SK-MEL-5 (cell line): ENCODE measurements around the gene YARS1. TPM values are rescaled to one million over a fixed set of nuclear protein-coding genes. Genes with fewer than 3 reads are reported as not detected.
"Not testable (repeated sequence)": the region's sequence is repeated elsewhere in the genome, so short reads cannot be mapped to it uniquely, and the experiment has no call there.

ENCODE experiments used
- DNase-seq: peaks from one replicate; pipeline ENCODE4 v3.0.0-alpha.2; 2016; ENCODE audit warnings: low read depth, low spot score
- in situ Hi-C: cut with HindIII; loops from 2 replicates; pipeline ENCODE4 v1.10.0; 2016; ENCODE audit warnings: low sequenced_read_pairs, high pct_unique_total_duplicates, low pct_unique_long_range_greater_than_20kb
- total RNA-seq: library from RNA; depleted of rRNA; stranded (reverse); fragments of >200 nt; shearing (Covaris generic); gene quantifications from 2 replicates; pipeline ENCODE4 v1.2.3, GENCODE V29; 2014

The YARS1 gene
- total RNA-seq, 1 experiment from 2014 or later: 137 TPM

DNA sequence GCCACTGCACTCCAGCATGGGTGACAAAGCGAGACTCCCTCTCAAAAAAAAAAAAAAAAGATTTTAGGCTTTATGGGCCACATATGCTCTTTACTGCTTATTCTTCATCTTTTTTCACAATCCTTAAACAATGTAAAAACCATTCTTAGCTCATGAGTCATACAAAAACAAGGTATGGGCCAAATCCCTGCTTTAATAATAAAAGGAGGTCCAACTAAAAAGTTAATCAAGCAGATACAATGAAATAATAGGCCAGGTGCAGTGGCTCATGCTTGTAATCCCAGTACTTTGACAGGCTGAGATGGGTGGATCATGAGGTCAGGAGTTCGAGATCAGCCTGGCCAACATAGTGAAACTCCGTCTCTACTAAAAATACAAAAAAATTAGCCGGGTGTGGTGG is 21.4 kb downstream of the YARS1 start:
- DNase-seq, in situ Hi-C loops: not testable (repeated sequence)

DNA sequence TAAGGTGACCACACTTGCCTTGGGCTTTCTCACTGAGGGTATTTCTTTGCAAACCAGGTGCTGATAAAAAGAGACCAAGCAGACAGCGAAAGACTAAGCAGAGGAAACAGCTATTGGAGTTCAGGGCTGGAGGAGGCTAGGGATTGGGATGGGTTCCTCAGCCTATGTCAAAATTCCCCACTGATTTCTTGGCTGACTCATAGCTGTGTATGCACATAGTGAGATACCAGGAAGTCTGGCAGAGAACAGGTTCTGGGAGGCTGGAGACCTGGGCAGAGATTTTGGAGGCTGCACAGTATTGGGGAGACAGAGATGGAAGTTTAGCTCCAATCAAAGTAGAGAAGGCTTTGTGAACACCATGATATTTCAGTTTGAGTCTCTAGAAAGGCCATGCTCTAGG is 25.3 kb downstream of the YARS1 start:
- no peak for DNase-seq

DNA sequence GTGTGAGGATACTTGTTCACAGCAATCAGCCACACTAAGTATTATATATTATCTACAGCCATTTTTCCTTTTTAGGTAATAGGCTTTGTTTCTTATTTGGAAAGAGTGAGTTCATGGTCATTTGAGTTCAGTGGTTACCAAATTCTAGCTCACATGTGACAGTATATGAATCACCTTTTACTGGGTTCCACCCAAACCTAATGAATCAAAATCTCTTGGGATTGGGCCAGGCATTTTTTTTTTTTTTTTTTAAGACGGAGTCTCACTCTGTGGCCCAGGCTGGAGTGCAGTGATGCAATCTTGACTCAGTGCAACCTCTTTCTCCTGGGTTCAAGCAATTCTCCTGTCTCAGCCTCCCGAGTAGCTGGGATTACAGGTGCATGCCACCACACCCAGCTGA is 27.8 kb downstream of the YARS1 start:
- DNase-seq, in situ Hi-C loops: not testable (repeated sequence)

More for the DNA sequence above, 25.3 kb downstream of the YARS1 start:
- in situ Hi-C loops: no loop called here

DNA sequence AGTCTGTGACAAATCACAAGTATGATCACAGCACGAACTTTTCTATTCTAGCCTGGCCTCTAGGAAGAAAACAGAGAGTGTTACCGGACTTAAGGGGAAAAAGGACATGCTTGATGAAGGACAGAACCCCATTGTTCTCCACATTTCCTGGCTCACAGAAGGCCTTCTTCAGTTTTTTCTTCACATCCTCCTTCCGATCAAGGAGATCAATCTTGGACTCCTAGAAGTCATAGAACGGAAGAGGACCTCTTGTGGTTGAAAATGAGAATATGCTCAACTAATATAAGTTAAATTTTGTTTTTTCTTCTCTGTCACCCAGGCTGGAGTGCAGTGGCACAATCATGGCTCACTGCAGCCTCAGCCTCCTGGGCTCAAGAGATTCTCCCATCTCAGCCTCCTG is 30.3 kb downstream of the YARS1 start:
- peak; percentile 89 for DNase-seq
- in situ Hi-C loops: no loop called here

DNA sequence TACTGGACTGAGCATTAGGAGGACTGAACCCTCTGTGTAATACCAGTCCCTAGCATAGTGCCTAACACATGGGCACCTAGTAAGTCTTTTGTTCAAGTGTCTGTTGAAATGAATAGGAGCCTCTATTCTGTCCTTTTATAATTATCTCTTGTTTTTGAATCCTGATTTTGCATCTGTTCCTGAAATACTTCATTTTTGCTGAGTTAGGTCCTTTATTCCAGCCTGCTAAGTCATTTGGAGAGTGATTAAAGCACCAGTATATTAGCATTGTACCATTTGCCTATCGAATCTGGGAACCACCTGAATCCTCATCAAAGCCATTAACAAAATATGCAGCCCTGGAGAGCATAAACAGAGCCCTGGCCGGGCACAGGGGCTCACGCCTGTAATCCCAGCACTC is 32.3 kb downstream of the YARS1 start:
- in situ Hi-C loops: no loop called here
- DNase-seq: no peak

DNA sequence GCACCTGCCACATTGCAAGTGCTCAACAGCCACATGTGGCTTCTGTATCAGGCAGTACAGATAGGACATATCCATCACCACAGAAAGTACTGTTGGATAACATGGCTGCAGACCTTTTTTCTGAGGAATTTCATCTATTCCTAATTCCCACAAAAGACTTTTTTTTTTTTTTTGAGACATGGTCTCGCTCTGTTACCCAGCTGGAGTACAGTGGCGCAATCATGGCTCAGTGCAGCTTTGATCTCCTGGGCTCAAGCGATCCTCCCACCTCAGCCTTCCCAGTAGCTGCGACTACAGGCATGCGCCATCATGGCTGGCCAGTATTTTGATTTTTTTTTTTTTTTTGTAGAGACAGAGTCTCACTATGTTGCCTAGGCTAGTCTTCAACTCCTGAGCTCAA is 33.3 kb downstream of the YARS1 start:
- no peak for DNase-seq
- in situ Hi-C loops: no loop called here

DNA sequence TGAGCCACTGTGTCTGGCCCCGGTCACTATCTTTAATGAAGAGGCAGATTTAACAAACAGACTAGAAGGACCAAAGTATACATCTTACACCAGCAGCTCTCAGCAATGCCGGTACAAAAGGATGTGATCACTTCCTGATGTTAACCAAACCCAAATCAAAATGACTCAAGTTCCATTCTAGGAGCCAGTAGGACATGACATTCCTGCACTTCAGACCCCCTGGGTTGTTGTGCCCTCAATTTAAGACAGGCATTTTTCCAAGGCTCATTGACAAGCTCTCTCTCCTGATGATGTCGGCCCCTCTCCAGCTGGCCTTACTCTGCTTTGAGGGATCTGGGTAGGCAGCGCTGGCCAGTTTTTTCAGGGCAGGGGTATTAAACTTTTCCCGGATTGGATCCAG is 35.1 kb downstream of the YARS1 start:
- no peak for DNase-seq

DNA sequence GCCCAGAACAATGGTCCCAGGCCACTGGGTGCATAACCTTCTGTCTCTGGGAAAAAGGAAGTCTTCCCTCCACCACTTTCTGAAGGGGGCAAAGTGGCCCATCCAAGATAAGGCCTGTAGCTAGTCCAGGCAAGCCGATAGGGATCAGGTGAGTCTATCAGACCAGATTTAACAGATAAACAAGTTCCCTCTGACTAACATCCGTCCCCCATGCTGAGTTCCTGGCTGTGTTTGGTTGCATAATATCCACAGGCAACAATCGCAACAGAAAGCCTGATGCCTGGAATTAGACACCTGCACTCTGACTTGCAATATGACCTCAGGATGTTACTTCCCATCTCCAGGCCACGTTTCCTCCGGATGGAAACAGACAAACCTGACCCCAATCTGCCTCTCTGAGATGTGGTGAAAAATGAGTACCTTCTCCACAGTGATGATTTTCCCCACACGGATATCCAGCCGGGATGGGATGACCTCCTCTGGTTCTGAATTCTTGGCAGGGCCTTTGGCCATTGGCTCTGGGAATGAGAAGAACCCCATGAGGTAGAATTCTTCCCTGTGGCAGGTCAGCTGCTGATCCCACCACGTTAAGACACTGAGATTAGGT is 36.4 kb downstream of the YARS1 start:
- in situ Hi-C loops: no loop called here
- DNase-seq: no peak

More for the DNA sequence above, 35.1 kb downstream of the YARS1 start:
- in situ Hi-C loops: no loop called here

DNA sequence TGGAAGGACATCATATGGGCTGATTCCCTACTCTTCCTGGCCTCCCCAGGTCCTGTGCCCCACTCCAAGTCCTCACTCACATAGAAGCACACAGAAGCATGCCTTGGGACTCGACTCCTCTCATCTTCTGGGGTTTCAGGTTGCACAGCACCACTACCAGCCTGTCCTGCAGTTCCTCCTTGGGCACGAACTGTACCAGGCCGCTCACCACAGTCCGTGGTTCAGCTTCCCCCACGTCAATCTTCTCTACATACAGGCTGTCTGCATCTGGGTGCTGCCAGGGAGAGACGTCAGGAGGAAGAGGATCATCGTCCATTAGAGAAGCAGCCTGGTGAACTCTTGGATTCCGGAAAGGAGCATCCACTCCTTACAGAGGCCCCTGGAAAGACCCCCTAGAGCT is 37.2 kb downstream of the YARS1 start:
- in situ Hi-C loops: no loop called here
- DNase-seq: no peak

DNA sequence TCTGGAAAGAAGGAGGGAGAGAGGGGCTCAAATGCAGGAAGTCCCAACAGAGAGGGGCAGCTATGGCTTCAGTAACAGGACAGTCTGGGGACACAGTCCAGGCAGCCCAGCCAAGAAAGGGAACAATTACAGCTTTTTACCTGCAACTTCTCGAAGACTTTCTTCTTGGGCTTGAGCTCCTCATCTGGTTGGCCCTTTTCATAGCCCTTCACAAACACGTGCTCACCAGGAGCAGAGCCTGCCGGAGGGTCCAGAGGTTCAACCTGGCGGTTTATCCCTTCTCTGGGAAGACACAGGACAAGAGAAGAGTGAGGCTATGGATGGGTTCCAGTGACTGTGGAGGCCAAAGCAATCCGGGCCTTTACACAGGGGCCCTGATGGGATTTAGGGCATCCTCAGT is 37.9 kb downstream of the YARS1 start:
- in situ Hi-C loops: no loop called here
- DNase-seq: no peak

DNA sequence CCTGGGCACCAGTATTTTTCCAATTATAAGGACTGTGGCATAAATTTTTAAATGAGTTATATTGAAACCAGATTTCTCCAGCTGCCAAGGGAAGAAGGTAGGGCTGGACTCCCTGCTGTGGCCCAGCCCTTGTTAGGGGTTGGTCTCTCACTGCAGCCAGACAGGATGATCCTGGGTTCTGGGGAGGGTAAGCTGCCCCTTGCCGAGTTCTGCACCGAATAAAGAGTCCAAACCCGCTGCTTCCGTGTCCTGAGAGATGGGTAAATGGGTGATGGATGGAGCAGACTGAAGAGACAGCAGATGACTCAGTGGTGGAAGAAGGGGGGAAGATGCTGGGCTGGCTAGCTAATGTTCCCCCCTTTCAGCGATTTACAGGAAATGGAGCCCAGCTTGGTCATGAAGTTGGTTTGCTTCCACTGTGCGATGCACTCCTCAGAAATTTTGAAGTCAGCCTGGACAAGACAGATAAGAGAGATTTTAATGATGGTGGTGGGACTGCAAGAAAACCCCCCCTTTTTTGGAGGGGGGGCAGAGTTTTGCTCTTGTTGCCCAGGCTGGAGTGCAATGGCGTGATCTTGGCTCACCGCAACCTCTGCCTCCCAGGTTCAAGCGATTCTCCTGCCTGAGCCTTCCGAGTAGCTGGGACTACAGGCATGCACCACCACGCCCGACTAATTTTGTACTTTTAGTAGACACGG is 41.4 kb downstream of the YARS1 start:
- no peak for DNase-seq
- in situ Hi-C loops: no loop called here

DNA sequence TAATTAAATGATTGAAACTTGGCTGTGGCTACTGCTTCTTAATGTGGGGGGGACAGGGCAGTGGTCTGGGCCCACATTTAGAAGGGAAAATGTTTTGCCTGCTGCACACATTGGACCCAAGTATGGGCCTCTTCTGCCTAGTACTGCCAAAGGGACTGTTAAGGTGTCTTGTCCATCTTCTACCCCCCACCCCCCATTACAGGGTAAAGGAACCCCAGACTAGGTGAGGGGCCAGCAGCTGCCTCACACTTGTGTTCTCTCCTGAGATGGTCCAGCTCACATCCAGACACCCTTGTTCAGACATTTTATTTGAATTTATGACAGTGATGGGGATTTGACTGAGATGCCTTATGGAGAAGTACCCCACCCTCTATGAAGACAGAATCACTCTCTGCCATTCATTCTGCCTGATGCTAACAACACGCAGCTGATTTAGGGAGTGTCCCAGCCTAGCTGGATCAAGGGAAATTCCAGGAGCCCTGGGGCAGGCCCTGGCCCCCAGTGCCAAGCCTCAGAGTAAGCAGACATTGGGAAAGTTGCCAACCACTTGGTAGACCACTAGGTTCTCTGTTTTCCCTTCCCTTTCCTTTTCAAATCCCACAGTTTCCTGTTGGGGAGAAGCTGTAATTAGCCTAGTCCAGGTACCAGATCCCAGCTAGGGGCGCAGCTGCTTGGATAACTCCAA is 42.1 kb downstream of the YARS1 start:
- in situ Hi-C loops: no loop called here
- no peak for DNase-seq

DNA sequence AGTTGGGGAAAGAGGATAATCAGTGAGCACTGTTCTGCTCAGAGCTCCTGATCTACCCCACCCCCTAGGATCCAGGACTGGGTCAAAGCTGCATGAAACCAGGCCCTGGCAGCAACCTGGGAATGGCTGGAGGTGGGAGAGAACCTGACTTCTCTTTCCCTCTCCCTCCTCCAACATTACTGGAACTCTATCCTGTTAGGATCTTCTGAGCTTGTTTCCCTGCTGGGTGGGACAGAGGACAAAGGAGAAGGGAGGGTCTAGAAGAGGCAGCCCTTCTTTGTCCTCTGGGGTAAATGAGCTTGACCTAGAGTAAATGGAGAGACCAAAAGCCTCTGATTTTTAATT is 42.7 kb downstream of the YARS1 start:
- in situ Hi-C loops: no loop called here
- DNase-seq: no peak

DNA sequence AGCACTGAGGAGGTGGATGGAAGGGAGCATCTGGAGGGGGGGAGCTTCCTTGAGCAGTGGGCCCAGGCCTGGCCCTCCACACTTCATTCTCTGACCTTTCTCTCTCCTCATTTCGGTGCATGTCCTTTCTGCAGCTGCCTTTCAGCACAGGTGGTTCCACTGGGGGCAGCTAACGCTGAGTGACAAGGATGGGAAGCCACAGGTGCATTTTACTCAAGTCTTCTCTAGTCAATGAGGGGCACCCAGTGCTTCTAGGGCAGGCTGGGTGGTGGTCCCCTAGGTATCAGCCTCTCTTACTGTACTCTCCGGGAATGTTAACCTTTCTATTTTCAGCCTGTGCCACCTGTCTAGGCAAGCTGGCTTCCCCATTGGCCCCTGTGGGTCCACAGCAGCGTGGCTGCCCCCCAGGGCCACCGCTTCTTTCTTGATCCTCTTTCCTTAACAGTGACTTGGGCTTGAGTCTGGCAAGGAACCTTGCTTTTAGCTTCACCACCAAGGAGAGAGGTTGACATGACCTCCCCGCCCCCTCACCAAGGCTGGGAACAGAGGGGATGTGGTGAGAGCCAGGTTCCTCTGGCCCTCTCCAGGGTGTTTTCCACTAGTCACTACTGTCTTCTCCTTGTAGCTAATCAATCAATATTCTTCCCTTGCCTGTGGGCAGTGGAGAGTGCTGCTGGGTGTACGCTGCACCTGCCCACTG is 43.2 kb downstream of the YARS1 start:
- no peak for DNase-seq
- in situ Hi-C loops: no loop called here

DNA sequence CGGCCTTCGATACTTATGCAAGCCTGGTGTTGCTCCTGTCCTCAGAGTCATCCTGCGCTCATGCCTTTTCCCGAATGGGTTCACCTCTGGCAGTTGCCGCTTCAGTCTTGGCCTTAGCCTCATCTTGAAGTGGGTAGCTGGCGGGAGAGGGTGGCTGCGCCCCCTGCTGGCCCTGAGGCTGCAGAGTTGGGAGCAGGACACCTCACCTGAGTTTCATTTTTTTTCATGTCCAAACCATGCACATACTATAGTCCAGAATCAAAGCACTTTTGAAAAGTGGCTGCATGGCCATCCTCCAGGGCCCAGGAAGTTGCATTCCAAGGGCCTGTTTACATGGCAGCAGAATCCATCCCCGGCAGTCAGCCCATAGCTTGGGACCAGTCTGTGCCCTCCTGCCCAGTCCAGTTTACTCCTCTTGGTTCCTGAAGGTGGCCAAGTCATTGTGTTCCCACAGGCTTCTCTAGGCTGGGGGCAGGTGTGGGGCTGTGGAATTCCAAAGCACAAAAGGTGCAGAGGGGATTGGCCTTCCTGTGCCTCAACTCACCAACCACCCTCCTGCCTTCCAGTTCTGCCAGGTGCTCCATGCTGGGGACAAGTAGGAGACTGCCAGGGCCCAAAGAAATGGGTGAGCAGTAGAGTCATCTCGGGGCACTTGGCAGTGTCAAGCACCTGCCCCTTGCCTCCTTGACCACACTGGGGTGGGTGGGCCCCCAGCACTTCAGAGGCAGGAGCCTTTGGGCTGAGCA is 44.0 kb downstream of the YARS1 start:
- in situ Hi-C loops: no loop called here
- peak; percentile 75 for DNase-seq

DNA sequence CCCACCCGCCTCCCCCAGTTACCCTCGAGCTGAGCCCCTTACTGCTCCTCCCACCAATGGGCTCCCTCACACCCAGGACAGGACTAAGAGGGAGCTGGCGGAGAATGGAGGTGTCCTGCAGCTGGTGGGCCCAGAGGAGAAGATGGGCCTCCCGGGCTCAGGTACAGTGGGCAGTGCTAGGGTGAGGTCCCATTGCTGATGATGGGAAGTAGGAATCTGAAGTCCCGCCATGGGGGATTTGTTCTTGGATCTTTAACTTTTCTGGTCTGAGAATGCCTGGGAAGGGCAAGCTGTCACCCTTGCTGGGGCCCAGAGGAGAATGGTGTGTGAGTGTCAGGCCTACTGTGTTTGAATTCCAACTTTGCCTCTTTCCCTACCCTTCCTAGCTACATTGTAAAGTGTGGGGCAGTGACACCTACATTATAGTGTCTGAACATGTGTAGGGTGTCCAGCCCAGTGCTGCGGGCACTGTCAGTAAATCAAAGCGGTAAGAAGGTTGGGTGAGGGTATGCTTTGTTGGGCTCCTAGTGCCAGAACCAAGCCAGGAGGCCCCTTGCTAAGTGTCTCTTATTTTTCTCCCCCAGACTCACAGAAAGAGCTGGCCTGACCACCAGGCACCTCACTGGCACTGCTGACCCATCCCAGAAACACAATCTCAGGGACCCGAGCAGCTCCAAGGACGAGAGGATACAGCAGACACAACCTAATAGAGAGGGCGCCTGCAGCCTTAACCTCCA is 44.7 kb downstream of the YARS1 start:
- no peak for DNase-seq
- in situ Hi-C loops: no loop called here

DNA sequence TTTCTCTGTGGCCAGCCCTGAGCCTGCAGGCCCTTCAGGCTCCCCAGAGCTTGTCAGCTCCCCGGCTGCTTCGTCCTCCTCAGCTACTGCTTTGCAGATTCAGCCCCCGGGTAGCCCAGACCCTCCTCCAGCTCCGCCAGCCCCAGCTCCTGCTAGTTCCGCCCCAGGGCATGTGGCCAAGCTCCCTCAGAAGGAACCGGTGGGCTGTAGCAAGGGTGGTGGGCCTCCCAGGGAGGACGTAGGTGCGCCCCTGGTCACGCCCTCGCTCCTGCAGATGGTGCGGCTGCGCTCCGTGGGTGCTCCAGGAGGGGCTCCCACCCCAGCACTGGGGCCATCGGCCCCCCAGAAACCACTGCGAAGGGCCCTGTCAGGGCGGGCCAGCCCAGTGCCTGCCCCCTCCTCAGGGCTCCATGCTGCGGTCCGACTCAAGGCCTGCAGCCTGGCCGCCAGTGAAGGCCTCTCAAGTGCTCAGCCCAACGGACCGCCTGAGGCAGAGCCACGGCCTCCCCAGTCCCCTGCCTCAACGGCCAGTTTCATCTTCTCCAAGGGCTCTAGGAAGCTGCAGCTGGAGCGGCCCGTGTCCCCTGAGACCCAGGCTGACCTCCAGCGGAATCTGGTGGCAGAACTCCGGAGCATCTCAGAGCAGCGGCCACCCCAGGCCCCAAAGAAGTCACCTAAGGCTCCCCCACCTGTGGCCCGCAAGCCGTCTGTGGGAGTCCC is 45.4 kb downstream of the YARS1 start:
- in situ Hi-C loops: no loop called here
- DNase-seq: no peak
